H1 (cell line): ENCODE results near the gene AURKB. TPM values are rescaled to one million over a fixed set of nuclear protein-coding genes. Genes with fewer than 3 reads are reported as not detected.

Experiments
- ATF3 ChIP-seq: IDR thresholded peaks from 2 replicates; pipeline ENCODE4 v1.6.1; 2011; ENCODE audit warnings: low read depth, mild to moderate bottlenecking, low read length; ENCODE audit not compliant: insufficient read depth
- BCL11A ChIP-seq, 2 experiments: IDR thresholded peaks; one replicate each; pipeline ENCODE4 v1.6.1; 2011; ENCODE audit warnings: low read depth in 2 of 2, low read length in 2 of 2, mild to moderate bottlenecking in 2 of 2
- CHD1 ChIP-seq: IDR thresholded peaks from 2 replicates; pipeline ENCODE4 v1.6.1; 2012; ENCODE audit warnings: low read depth, low read length, improper control_type of control experiment
- CREB1 ChIP-seq: IDR thresholded peaks from 2 replicates; pipeline ENCODE4 v1.6.1; 2012; ENCODE audit warnings: inconsistent platforms
- EP300 ChIP-seq, 2 experiments: IDR thresholded peaks; 1 replicate in 1 of 2; 2 replicates in 1 of 2; pipeline ENCODE4 v1.6.1; 2011 to 2012; ENCODE audit warnings: low read depth in 2 of 2, low read length in 2 of 2, mild to moderate bottlenecking in 2 of 2, borderline replicate concordance in 1 of 2, inconsistent platforms in 1 of 2, moderate library complexity in 1 of 2
- FOSL1 ChIP-seq: IDR thresholded peaks from 2 replicates; pipeline ENCODE4 v1.6.1; 2011; ENCODE audit warnings: mild to moderate bottlenecking, low read depth, low read length, moderate library complexity; ENCODE audit not compliant: insufficient read depth
- GTF2F1 ChIP-seq: IDR thresholded peaks from 2 replicates; pipeline ENCODE4 v1.6.1; 2012; ENCODE audit warnings: low read depth, low read length, improper control_type of control experiment, borderline replicate concordance
- HDAC2 ChIP-seq, 2 experiments: fragments of 300-600 bp in 1 of 2; sonication (generic) in 1 of 2; IDR thresholded peaks; 2 replicates each; pipeline ENCODE4 v1.6.1; 2011 to 2012; ENCODE audit warnings: low read depth in 2 of 2, low read length in 2 of 2, mild to moderate bottlenecking in 2 of 2, moderate library complexity in 2 of 2, borderline replicate concordance in 1 of 2, inconsistent platforms in 1 of 2
- JUND ChIP-seq: IDR thresholded peaks from 2 replicates; pipeline ENCODE4 v1.6.1; 2011; ENCODE audit warnings: mild to moderate bottlenecking, improper control_type of control experiment, low read length
- KDM1A ChIP-seq: fragments of 200-600, 300-600 bp; sonication (generic); IDR thresholded peaks from 2 replicates; pipeline ENCODE4 v1.7.1; 2016; ENCODE audit warnings: mild to moderate bottlenecking, low read length, borderline replicate concordance
- KDM4A ChIP-seq: IDR thresholded peaks from one replicate; pipeline ENCODE4 v1.7.1; 2012; ENCODE audit warnings: low read depth, mild to moderate bottlenecking, moderate library complexity, low read length, inconsistent platforms; ENCODE audit not compliant: severe bottlenecking
- MAX ChIP-seq: IDR thresholded peaks from 2 replicates; pipeline ENCODE4 v1.6.1; 2012; ENCODE audit warnings: inconsistent platforms
- NANOG ChIP-seq: IDR thresholded peaks from 2 replicates; pipeline ENCODE4 v1.6.1; 2011; ENCODE audit warnings: low read length, low read depth, mild to moderate bottlenecking, inconsistent platforms; ENCODE audit not compliant: insufficient read depth, poor library complexity, severe bottlenecking
- POU5F1 ChIP-seq: IDR thresholded peaks from 2 replicates; pipeline ENCODE4 v1.6.1; 2011; ENCODE audit warnings: low read depth, mild to moderate bottlenecking, low read length, moderate library complexity
- RAD21 ChIP-seq, 2 experiments: IDR thresholded peaks in 1 of 2; conservative IDR thresholded peaks in 1 of 2; 2 replicates each; pipeline ENCODE4 v1.6.1; 2011; ENCODE audit warnings: low read depth in 2 of 2, low read length in 2 of 2, improper control_type of control experiment in 1 of 2, inconsistent platforms in 1 of 2, mild to moderate bottlenecking in 1 of 2, moderate library complexity in 1 of 2
- RBBP5 ChIP-seq: IDR thresholded peaks from 2 replicates; pipeline ENCODE4 v1.7.1; 2012; ENCODE audit warnings: low read depth, mild to moderate bottlenecking, inconsistent platforms, low read length, moderate library complexity, borderline replicate concordance
- RNF2 ChIP-seq: fragments of 200-900, 300-1000 bp; sonication (generic); IDR thresholded peaks from 2 replicates; pipeline ENCODE4 v1.7.1; 2016; ENCODE audit warnings: borderline replicate concordance, low read depth, mild to moderate bottlenecking, antibody characterized with exemption, low read length; ENCODE audit not compliant: poor library complexity, severe bottlenecking; ENCODE audit errors: missing control alignments
- SAP30 ChIP-seq: fragments of 300-600 bp; sonication (generic); IDR thresholded peaks from 2 replicates; pipeline ENCODE4 v1.7.1; 2012; ENCODE audit warnings: low read length, moderate library complexity, mild to moderate bottlenecking, inconsistent platforms; ENCODE audit not compliant: insufficient read depth, insufficient replicate concordance
- SUZ12 ChIP-seq: fragments of 200-600 bp; sonication (generic); IDR thresholded peaks from 2 replicates; pipeline ENCODE4 v1.6.1; 2012; ENCODE audit warnings: mild to moderate bottlenecking, inconsistent platforms, low read length, moderate library complexity, mixed read lengths
- YY1 ChIP-seq: IDR thresholded peaks from 2 replicates; pipeline ENCODE4 v1.6.1; 2011; ENCODE audit warnings: low read depth, mild to moderate bottlenecking, low read length
- ZNF274 ChIP-seq: IDR thresholded peaks from 2 replicates; pipeline ENCODE4 v1.7.0; 2012; ENCODE audit warnings: low read length, borderline replicate concordance; ENCODE audit errors: extremely low read depth
- polyA plus RNA-seq, 7 experiments: library from polyadenylated mRNA; depleted of rRNA in 3 of 7; stranded (reverse) in 5 of 7; unstranded in 2 of 7; fragments of >200 nt in 5 of 7; fragments of 200-250 nt in 2 of 7; gene quantifications; 1 replicate in 5 of 7; 2 replicates in 1 of 7; 4 replicates in 1 of 7; pipeline versions ENCODE4 v1.2.1 to v1.2.3, GENCODE V29; 2011 to 2013; ENCODE audit warnings: missing spikeins in 2 of 7, mixed read lengths in 2 of 7
- total RNA-seq: library from RNA; stranded (reverse); fragmentation: NEBNext Ultra II Directional; extraction: Animal tissue kit (Norgen Biotek cat#: 25700); gene quantifications from 2 replicates; pipeline ENCODE4 v1.2.1, GENCODE V29; 2021

The AURKB gene
- total and polyA plus RNA-seq, 2 of the 8 experiments (the other 6 are each of a cell fraction or from before 2014, with no cell fraction given) = 102 to 160 TPM

GRCh38 chr17:8156246-8156992 is 54.0 kb downstream of the AURKB start (continued):
- TF ChIP-seq EP300 (IDR thresholded peaks at IDR 0.05; ENCODE audit: borderline replicate concordance in 1 of 2, low read depth in 2 of 2, low read length in 2 of 2) (peak in 1 of 2 experiments; percentile 63; a peak in 1 of 3 replicates), HDAC2 (IDR thresholded peaks at IDR 0.05; ENCODE audit: borderline replicate concordance in 1 of 2, low read depth in 2 of 2, low read length in 2 of 2) (no peak), GTF2F1 (no peak), SUZ12 (no peak), RNF2 (no peak), JUND (peak; percentile 63; the same call in 1 of the 2 replicates), RAD21 (IDR thresholded peaks at IDR 0.05 in 1 of 2, conservative IDR thresholded peaks at IDR 0.05 in 1 of 2; ENCODE audit: low read depth in 2 of 2, low read length in 2 of 2) (peak in 1 of 2 experiments; percentile 23; a peak in 1 of 4 replicates), ZNF274 (no peak), NANOG (peak; percentile 39), ATF3 (no peak), BCL11A (IDR thresholded peaks at IDR 0.05; ENCODE audit: low read depth in 2 of 2, low read length in 2 of 2) (no peak), YY1 (peak; percentile 85), SAP30 (no peak), POU5F1 (no peak), KDM1A (no peak), FOSL1 (no peak), MAX (peak; percentile 98), CREB1 (peak; percentile 84), KDM4A (no peak), RBBP5 (no peak; the same call in 1 of the 2 replicates), CHD1 (no peak)
